OCI-LY7 (cell line): ENCODE results near the gene MTCL1. TPM values are rescaled to one million over a fixed set of nuclear protein-coding genes. Genes with fewer than 3 reads are reported as not detected.

Experiments used
- BruUV-seq: library from RNA; stranded (reverse); fragments of 400-500 nt; replicated peaks from 2 replicates; lab custom pipeline; 2021; lab: Mats Ljungman, UMichigan
- CTCF ChIA-PET: fragments of 300-600 bp; sonication (Branson Sonifier 250); formaldehyde crosslinking; loops from one replicate; lab custom pipeline; 2022; ENCODE audit warnings: antibody characterized with exemption; ENCODE audit not compliant: unreplicated experiment; lab: Charles Lee
- POLR2A ChIA-PET: fragments of 300-600 bp; sonication (Branson Sonifier 250); formaldehyde crosslinking; loops from one replicate; lab custom pipeline; 2022; ENCODE audit warnings: antibody characterized with exemption; lab: Charles Lee
- DNase-seq: peaks from one replicate; pipeline ENCODE4 v3.0.0-alpha.2; 2015; ENCODE audit warnings: low spot score
- H2AFZ ChIP-seq: fragments of 200-600 bp; sonication (generic), shearing (Covaris generic); 2 replicates; pipeline ENCODE4 v1.6.1; 2014; ENCODE audit warnings: mild to moderate bottlenecking, antibody characterized with exemption, low read length, moderate library complexity
- H3K27ac ChIP-seq: fragments of 200-600 bp; sonication (generic); 2 replicates; pipeline ENCODE4 v1.5.1; 2014; ENCODE audit warnings: mixed run types, low read depth, mild to moderate bottlenecking, moderate library complexity, low read length, inconsistent platforms; ENCODE audit not compliant: poor library complexity, severe bottlenecking
- H3K36me3 ChIP-seq: fragments of 200-600 bp; sonication (generic); 2 replicates; pipeline ENCODE4 v1.6.1; 2014; ENCODE audit warnings: mild to moderate bottlenecking, antibody characterized with exemption, low read length, moderate library complexity, mixed read lengths; ENCODE audit not compliant: insufficient read depth
- H3K4me1 ChIP-seq: fragments of 200-600 bp; sonication (generic); 2 replicates; pipeline ENCODE4 v1.5.1; 2014; ENCODE audit warnings: mild to moderate bottlenecking, low read length; ENCODE audit not compliant: insufficient read depth, poor library complexity, severe bottlenecking
- H3K4me2 ChIP-seq: fragments of 200-600 bp; sonication (generic); 2 replicates; pipeline ENCODE4 v1.6.1; 2014; ENCODE audit warnings: mild to moderate bottlenecking, low read length
- H3K4me3 ChIP-seq: fragments of 200-600 bp; sonication (generic); 2 replicates; pipeline ENCODE4 v1.5.1; 2014; ENCODE audit warnings: mild to moderate bottlenecking, low read depth, low read length; ENCODE audit not compliant: poor library complexity, severe bottlenecking
- H3K79me2 ChIP-seq: fragments of 200-600 bp; sonication (generic); 2 replicates; pipeline ENCODE4 v1.6.1; 2016; ENCODE audit warnings: low read depth, mild to moderate bottlenecking, low read length, moderate library complexity, mixed read lengths; ENCODE audit not compliant: insufficient read depth
- H3K9me2 ChIP-seq: fragments of 200-600 bp; sonication (generic); 2 replicates; pipeline ENCODE4 v1.6.1; 2016; ENCODE audit warnings: mild to moderate bottlenecking, low read length, mixed read lengths; ENCODE audit not compliant: insufficient read depth
- H3K9me3 ChIP-seq: fragments of 200-600 bp; sonication (generic); 2 replicates; pipeline ENCODE4 v1.6.1; 2014; ENCODE audit warnings: mild to moderate bottlenecking, mixed run types, low read length, mixed read lengths
- H4K20me1 ChIP-seq: fragments of 200-600 bp; sonication (generic); 2 replicates; pipeline ENCODE4 v1.6.1; 2014; ENCODE audit warnings: mild to moderate bottlenecking, antibody characterized with exemption, low read length, moderate library complexity, mixed read lengths; ENCODE audit not compliant: insufficient read depth
- EZH2phosphoT487 ChIP-seq: fragments of 200-600 bp; sonication (generic); IDR thresholded peaks from 2 replicates; pipeline ENCODE4 v1.6.1; 2018; ENCODE audit warnings: low read depth, borderline replicate concordance, mild to moderate bottlenecking, mixed run types, antibody characterized with exemption, low read length, moderate library complexity, mixed read lengths
- intact Hi-C: fragments of 100-400 bp; cut with micrococcal nuclease; formaldehyde crosslinking; loops from one replicate; pipeline ENCODE4 v1.10.0; 2022; ENCODE audit not compliant: unreplicated experiment
- small RNA-seq: library from RNA; depleted of rRNA; stranded (forward); fragments of <200 nt; gene quantifications from one replicate; pipeline ENCODE3, GENCODE V24; 2014
- total RNA-seq, 2 experiments: library from RNA; depleted of rRNA in 1 of 2; stranded (reverse); fragments of >200 nt in 1 of 2; shearing (Covaris generic) in 1 of 2; gene quantifications; 2 replicates each; pipeline ENCODE4 v1.2.3, GENCODE V29; 2014 to 2022
- TF ChIP-seq, protein P1 (sequence below): fragments of 200-600 bp; sonication (generic); conservative IDR thresholded peaks from 2 replicates; pipeline ENCODE4 v1.5.1; 2014; ENCODE audit warnings: mild to moderate bottlenecking, antibody characterized with exemption, low read length, moderate library complexity, mixed read lengths

Gene MTCL1
- total RNA-seq, 2 experiments from 2014 or later = 96.8 to 159 TPM

- Histone ChIP-seq H3K4me3 (no peak overlapping the region), H3K4me1 (no peaks in the 10 kb centered on the region), H3K4me2 (no peak overlapping the region), H3K9me3 (peaks cover 4% of the 10 kb centered on the region; the same call in 1 of the 2 replicates), H4K20me1 (no peaks in the 10 kb centered on the region), H3K27ac (no peak overlapping the region), H2AFZ (no peak overlapping the region), H3K9me2 (no peaks in the 10 kb centered on the region), H3K36me3 (no peaks in the 10 kb centered on the region), H3K79me2 (no peaks in the 10 kb centered on the region)
- intact Hi-C loops = no loop called here
- BruUV-seq = no TSS peak
- DNase-seq = no peak
- TF ChIP-seq, protein P1, sequence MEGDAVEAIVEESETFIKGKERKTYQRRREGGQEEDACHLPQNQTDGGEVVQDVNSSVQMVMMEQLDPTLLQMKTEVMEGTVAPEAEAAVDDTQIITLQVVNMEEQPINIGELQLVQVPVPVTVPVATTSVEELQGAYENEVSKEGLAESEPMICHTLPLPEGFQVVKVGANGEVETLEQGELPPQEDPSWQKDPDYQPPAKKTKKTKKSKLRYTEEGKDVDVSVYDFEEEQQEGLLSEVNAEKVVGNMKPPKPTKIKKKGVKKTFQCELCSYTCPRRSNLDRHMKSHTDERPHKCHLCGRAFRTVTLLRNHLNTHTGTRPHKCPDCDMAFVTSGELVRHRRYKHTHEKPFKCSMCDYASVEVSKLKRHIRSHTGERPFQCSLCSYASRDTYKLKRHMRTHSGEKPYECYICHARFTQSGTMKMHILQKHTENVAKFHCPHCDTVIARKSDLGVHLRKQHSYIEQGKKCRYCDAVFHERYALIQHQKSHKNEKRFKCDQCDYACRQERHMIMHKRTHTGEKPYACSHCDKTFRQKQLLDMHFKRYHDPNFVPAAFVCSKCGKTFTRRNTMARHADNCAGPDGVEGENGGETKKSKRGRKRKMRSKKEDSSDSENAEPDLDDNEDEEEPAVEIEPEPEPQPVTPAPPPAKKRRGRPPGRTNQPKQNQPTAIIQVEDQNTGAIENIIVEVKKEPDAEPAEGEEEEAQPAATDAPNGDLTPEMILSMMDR = no peak
- no peak for TF ChIP-seq EZH2phosphoT487
- POLR2A ChIA-PET = no interaction called here
- CTCF ChIA-PET = no interaction called here
Measured at GRCh38 chr18:8876887-8877286, 171.5 kb downstream of the MTCL1 start.

- no peak overlapping the region for H3K27ac ChIP-seq
- no TSS peak for BruUV-seq
- no peaks in the 10 kb centered on the region for H3K79me2 ChIP-seq
- TF ChIP-seq, protein P1 = no peak
- TF ChIP-seq EZH2phosphoT487 = no peak
- no peak overlapping the region for H3K4me2 ChIP-seq
- H3K4me3 ChIP-seq = no peak overlapping the region
- H2AFZ ChIP-seq = no peak overlapping the region
- H3K4me1 ChIP-seq = no peaks in the 10 kb centered on the region
- no peak for DNase-seq
- ChIA-PET CTCF (no interaction called here), POLR2A (interaction anchor here (0.6 to 1.7 kb wide), 9 partner anchors 9 to 117 kb away, joined by 3 to 7 read pairs (median 3); no protein-coding TSS in a partner anchor)
- no peaks in the 10 kb centered on the region for H4K20me1 ChIP-seq
- H3K9me2 ChIP-seq = no peaks in the 10 kb centered on the region
- H3K36me3 ChIP-seq = no peaks in the 10 kb centered on the region; the same call in 1 of the 2 replicates
- intact Hi-C loops = loop anchor here (2.0 kb wide), 1 partner anchor 20 kb away; no protein-coding TSS in a partner anchor
- peaks cover 21% of the 10 kb centered on the region for H3K9me3 ChIP-seq
Measured at GRCh38 chr18:8881103-8881502, 175.7 kb downstream of the MTCL1 start.

Small RNA genes lying within 50 kb of the gene (small RNA-seq; reads per million reads assigned to genes)
- gene RF00019 = not detected

Other genes starting within 250 kb of the MTCL1 start
- gene RAB12, start 96.1 kb upstream of the MTCL1 start, total RNA-seq (2014; rRNA removed; shearing (Covaris generic)) = 28.8 and 34.0 TPM in 2 replicates
- 20.6 and 29.9 TPM in 2 replicates for gene RAB12, start 96.1 kb upstream of the MTCL1 start, total RNA-seq (2022)